Anterior cingulate cortex (tissue), 58 donors: ENCODE data around the gene DNM1.

Source experiments
- DNase-seq, 58 donors: peaks; one replicate each; lab custom pipeline; 2025; lab: John Stamatoyannopoulos, UW

The DNM1 gene

DNA sequence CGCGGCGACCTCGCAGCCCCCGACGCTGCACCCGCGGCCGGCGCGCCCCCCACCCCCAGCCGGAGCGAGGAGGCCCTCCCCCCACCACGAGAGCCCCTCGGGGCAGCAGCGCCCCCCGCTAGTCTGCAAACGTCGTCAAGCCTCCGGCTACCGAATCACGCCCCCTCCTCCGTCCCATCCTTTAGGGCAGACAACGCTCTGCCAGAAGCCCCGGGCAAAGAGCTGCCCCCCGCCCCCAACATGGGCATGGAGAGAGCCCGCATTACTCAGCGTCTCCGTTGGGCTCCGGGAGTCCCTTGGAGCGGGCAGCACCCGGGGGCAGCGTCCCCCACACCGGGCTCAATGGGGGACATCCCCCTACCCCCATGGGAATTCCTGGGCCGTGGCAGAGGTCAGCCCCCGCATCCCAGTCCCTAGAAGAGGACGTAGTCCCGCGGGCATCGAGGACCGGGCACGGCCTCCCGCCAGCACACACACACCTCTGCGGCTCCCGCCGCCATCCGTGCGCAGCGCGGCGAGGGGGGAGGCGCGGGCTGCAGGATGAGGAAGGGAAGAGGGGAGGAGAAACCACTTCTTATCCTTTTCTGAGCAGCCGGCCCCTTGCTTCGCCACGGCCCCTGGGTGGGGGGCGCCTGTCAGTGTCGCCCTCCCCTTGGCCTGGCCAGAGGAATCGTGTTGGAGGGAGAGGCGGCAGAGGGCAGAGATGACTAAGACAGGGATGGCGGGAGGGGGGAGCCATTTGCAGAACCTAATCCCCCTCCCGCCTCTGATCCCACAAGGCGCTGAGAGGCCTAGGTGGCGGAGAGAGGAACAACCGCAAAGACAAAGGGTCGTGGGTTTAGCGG is 750 bp downstream of the DNM1 start:
- DNase-seq, result peak in 10 of 58 donors; percentile 11 to 69 (median 36)

DNA sequence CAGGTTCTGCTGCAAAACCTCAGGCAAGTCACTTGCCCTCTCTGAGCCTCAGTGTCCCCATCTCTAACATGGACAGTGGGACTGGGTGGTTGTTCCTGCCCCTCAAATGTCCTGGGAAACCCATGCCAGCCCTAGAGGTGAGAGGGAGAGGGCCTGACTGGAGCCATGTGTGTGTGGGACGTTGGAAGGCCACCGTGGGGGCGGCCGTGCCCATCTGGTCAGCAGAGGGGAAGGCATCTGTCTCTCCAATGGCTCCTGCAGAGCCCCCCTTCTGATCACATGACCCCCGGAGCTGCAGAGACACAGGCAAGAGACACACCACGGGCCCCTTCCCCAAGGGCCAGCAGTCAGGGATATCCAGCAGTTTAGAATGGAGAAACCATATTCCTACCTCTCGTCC is 1.7 kb downstream of the DNM1 start:
- DNase-seq, result no peak

DNA sequence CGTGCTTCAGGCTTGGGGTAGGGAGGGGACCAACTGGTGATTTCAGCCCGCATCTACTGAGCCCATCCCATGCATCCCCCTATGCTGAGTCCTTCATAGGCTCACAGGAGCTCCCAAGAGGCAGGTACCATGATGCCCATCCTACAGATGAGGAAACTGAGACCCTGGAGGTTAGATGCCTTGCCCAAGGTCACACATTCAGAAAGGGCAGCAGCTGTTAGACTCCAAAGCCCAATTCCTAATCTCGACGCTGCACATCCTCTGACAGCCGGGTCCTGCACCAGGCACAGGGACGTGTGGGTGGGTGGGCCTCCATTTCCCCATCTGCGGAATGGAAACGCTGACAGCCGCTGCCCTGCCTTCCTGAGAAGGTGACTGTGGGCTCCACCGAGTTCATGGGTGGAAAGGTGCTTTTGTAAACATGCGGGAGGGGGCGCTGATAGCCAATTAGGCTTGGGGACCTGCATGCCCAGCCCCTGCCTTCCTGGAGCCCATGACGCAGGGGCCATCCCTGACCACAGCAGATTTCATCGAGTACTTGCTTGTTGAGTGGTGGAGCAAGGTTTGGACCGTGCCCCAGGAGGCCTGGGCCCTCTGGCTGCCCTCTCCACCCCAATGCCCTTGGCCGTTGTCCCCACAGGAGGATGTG is 2.2 kb downstream of the DNM1 start:
- no peak for DNase-seq

GRCh38 chr9:128206484-128206883 is 3.3 kb downstream of the DNM1 start:
- no peak for DNase-seq

DNA sequence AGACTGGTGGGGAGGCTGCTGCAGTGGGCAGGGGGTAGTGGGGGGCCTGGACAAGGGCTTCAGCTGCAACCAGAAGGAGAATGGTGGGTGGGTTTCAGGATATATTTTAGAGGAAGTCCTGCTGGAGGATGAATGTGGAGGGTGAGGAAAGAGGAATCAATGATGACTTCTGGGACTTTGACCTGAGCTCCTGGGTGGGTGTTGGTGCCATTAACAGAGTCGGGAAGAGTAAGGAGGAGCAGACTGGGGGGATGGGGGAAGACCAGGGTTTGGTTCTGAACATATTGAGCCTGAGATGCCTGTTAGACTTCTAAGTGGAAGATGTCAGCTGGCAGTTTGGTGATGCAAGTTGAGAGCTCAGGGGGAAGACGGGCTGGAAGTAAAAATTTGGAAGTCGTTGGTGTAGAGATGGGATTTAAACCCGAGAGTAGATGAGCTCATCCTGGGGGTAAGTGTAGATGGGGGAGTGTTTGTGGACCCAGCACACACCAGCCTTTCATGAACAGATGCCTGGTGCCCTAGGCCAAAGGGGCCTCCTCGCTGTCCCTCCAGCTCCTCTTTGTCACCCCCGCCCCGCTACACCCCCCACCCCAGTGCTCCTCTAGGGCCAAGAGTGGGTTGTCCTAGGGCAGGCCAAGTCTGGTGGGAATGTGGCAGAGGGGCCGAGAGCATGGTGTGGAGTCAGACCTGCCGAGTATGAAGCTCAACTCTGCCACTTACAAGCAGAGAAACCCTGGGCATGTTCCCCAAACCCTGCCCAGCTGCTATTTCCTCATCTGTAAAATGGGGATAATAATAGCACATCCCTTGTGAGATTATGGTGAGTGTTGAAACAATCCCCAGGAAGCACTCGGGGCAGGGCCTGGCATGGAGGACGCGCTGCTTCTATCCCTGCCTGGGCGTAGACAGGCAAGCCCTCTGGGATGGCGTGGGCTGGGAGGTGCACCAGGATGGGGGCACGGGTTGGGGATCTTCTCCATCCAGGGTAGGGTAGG is 4.0 kb downstream of the DNM1 start:
- DNase-seq, result no peak

DNA sequence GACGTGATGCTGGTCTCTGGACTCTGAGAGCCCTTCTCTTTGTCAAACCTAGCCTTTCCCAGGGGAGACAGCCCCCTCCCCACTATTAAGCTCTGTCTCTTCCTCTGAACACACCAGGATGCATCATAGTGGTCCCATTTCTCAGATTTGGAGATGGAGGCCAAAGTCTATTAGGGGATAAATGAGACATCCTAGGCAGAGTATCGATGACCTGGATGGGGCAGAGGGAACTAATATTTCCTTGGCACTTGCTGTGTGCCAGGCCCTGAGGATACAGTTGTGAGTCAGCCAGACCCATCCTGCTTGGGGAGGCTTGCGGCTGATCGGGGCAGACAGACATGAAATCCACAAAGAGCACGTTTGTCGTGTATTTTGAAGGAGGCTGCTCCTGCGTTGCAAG is 5.2 kb downstream of the DNM1 start:
- no peak for DNase-seq

- DNase-seq, result no peak
Observed at GRCh38 chr9:128208946-128209669, 5.9 kb downstream of the DNM1 start.

DNA sequence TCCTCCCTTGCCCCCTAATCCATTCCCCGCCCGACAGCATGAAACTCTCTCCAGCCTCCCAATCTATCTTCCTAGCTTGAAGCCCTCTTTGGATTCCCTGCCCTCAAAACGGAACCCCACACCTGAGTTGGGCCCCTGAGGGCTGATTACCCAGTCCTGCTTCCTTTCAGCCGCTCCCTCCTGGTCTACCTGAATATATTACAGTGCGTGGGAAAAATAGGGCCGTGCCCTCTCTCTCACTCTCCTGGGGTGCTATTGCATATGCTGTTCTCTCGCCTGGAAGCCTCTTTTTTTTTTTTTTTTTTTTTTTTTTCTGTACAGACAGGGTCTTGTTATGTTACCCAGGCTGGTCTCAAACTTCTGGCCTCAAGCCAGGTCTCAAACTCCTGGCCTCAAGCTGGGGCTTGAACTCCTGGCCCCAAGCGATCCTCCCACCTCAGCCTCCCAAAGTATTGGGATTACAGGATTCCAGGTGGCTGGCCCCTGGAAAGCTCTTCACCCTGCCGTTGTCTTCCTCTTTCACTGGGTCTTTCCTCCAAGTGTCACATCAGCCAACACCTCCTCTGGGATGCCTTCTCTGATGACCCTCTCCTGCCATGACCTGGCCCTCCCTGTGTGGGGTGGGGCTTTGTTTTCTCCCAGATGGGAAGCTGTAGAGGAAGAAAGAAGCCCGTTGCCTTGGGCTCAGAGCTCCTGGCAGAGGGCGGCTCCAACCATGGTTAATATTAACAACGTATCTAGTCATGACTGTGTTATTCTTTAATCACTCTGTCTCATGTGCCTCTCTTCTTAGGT is 8.2 kb downstream of the DNM1 start:
- no peak for DNase-seq

DNA sequence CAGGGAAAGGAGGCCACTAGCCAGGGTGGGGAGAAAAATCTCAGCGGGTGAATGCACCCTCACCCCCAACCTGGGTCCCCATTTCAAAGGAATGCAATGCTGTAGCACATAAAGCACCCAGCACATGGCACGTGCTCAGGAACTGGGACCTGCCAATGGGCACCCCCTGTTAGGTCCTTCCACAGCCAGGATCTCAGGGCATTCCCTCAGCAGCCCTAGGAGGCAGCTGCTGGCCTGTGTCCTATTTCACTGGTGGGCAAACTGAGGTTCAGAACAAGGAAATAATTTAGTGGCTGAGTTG is 8.8 kb downstream of the DNM1 start:
- no peak for DNase-seq

- no peak for DNase-seq
Observed at GRCh38 chr9:128213746-128214497, 10.7 kb downstream of the DNM1 start.

- peak in 24 of 58 donors; percentile 8 to 74 (median 44) for DNase-seq
Observed at GRCh38 chr9:128214571-128215490, 11.7 kb downstream of the DNM1 start.

- peak in 32 of 58 donors; percentile 27 to 79 (median 60) for DNase-seq
Observed at GRCh38 chr9:128215491-128216409, 12.6 kb downstream of the DNM1 start.

- DNase-seq, result no peak
Observed at GRCh38 chr9:128216781-128217553, 13.8 kb downstream of the DNM1 start.

- no peak for DNase-seq
Observed at GRCh38 chr9:128218172-128218517, 15.0 kb downstream of the DNM1 start.

- DNase-seq, result peak in 52 of 58 donors; percentile 32 to 88 (median 74)
Observed at GRCh38 chr9:128218518-128219389, 15.6 kb downstream of the DNM1 start.
